ENCODE data around the gene NCAPH2. TPM values are rescaled to one million over a fixed set of nuclear protein-coding genes. Genes with fewer than 3 reads are reported as not detected.

NCAPH2 gene
- total RNA-seq, 2 donors from 2014 or later = 43.7 to 59.6 TPM

GRCh38 chr22:50487290-50488005 is 20.6 kb upstream of the NCAPH2 start:
- intact Hi-C loops (cut with DNase I) = no loop called here
- Histone ChIP-seq H3K4me1 (replicated peaks) (no peaks in the 10 kb centered on the region), H3K27ac (no peak overlapping the region), H3K27me3 (replicated peaks; ENCODE audit: insufficient read depth) (no peaks in the 10 kb centered on the region), H3K36me3 (no peaks in the 10 kb centered on the region), H3K9me3 (no peaks in the 10 kb centered on the region), H3K4me3 (no peak overlapping the region)
- TF ChIP-seq POLR2A (IDR thresholded peaks at IDR 0.05) (no peak), CTCF (IDR thresholded peaks at IDR 0.05) (no peak), POLR2AphosphoS5 (IDR thresholded peaks at IDR 0.05) (no peak)
- DNase-seq (ENCODE audit: low spot score) = no peak
- WGBS = 88% methylated on average over 23 of the region's 23 CpGs

GRCh38 chr22:50488006-50488677 is 19.9 kb upstream of the NCAPH2 start:
- intact Hi-C loops (cut with DNase I) = no loop called here
- no peak overlapping the region for H3K27ac ChIP-seq

DNA sequence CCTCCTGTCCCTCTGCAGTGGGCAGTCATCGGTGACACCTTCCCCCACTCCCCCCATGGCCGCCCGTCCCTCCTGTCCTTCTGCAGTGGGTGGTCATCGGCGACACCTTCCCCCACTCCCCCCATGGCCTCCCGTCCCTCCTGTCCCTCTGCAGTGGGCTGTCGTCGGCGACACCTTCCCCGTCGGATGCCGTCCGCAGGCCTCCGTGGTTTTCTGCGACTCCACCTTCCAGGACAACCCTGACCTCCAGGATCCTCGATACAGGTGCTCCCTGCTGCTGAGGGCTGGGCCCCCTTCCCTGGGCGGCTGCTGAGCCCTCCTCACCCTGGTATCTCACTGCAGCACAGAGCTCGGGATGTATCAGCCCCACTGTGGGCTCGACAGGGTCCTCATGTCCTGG is 19.1 kb upstream of the NCAPH2 start:
- Histone ChIP-seq H3K4me3 (no peak overlapping the region), H3K27me3 (replicated peaks; ENCODE audit: insufficient read depth) (no peaks in the 10 kb centered on the region), H3K9me3 (no peaks in the 10 kb centered on the region), H3K4me1 (replicated peaks) (no peaks in the 10 kb centered on the region), H3K27ac (no peak overlapping the region), H3K36me3 (no peaks in the 10 kb centered on the region)
- DNase-seq (ENCODE audit: low spot score) = no peak
- 72% methylated on average over 19 of the region's 19 CpGs for WGBS
- no peak for TF ChIP-seq POLR2A (IDR thresholded peaks at IDR 0.05)
- intact Hi-C loops (cut with DNase I) = no loop called here

More at GRCh38 chr22:50488006-50488677, 19.9 kb upstream of the NCAPH2 start:
- no peaks in the 10 kb centered on the region for H3K36me3 ChIP-seq
- H3K4me3 ChIP-seq = no peak overlapping the region
- no peaks in the 10 kb centered on the region for H3K4me1 ChIP-seq (replicated peaks)
- no peak for TF ChIP-seq POLR2AphosphoS5 (IDR thresholded peaks at IDR 0.05)
- TF ChIP-seq POLR2A (IDR thresholded peaks at IDR 0.05) = no peak
- TF ChIP-seq CTCF (IDR thresholded peaks at IDR 0.05) = no peak
- H3K9me3 ChIP-seq = no peaks in the 10 kb centered on the region
- no peak for DNase-seq (ENCODE audit: low spot score)
- 71% methylated on average over 17 of the region's 18 CpGs for WGBS
- no peaks in the 10 kb centered on the region for H3K27me3 ChIP-seq (replicated peaks; ENCODE audit: insufficient read depth)

DNA sequence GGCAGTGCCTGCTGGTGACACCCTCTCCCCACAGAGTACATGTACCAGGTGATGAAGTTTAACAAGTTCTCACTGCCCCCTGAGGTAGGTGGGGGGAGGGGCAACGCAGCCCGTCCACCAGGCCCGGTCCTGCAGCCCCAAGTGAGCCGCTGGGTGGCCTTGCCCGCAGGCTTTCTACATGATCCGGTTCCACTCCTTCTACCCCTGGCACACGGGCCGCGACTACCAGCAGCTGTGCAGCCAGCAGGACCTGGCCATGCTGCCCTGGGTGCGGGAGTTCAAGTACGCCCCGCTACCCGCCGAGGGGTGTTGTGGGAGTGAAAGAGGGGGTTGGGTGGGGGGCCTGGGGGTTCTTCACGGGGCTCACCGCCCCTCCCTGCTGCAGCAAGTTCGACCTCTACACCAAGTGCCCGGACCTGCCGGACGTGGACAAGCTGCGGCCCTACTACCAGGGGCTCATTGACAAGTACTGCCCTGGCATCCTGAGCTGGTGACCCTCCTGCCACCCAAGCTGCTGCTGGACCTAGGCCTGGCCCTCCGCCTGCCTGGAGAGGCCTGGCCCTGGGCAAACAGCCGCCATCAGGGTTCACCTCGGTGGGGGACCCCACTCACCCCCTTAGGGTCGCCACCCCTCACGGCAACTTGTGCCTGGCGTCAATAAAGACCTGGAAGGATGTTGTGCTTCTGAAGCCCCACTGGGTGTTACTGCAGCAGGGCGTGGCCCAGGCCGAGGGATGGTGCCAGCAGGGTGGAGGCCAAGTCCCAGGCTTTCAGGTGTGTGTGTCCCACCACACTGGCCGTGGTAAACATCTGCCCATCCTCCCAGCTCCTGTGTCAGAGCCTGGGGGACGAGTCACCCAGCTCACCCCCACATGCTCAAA is 18.4 kb upstream of the NCAPH2 start:
- TF ChIP-seq POLR2AphosphoS5 (IDR thresholded peaks at IDR 0.05) = no peak
- TF ChIP-seq CTCF (IDR thresholded peaks at IDR 0.05) = no peak
- TF ChIP-seq POLR2A (IDR thresholded peaks at IDR 0.05) = no peak
- H3K4me1 ChIP-seq (replicated peaks) = no peaks in the 10 kb centered on the region
- H3K27me3 ChIP-seq (replicated peaks; ENCODE audit: insufficient read depth) = no peaks in the 10 kb centered on the region
- no peak overlapping the region for H3K27ac ChIP-seq
- 83% methylated on average over 30 of the region's 31 CpGs for WGBS
- no peaks in the 10 kb centered on the region for H3K9me3 ChIP-seq
- no peaks in the 10 kb centered on the region for H3K36me3 ChIP-seq
- intact Hi-C loops (cut with DNase I) = no loop called here
- DNase-seq (ENCODE audit: low spot score) = no peak
- H3K4me3 ChIP-seq = no peak overlapping the region
